Osteocyte (in vitro differentiated cells): ENCODE measurements around the gene SERP2. TPM values are rescaled to one million over a fixed set of nuclear protein-coding genes. Genes with fewer than 3 reads are reported as not detected.

Source experiments
- DNase-seq: peaks from one replicate; pipeline ENCODE4 v3.0.0; 2021; ENCODE audit warnings: mixed read lengths; ENCODE audit not compliant: unreplicated experiment; ENCODE audit errors: extremely low spot score
- H3K27ac Mint-ChIP-seq: one replicate; pipeline ENCODE4 v1.8.0; 2021; ENCODE audit warnings: mild to moderate bottlenecking, mixed read lengths; ENCODE audit not compliant: unreplicated experiment
- H3K27me3 Mint-ChIP-seq: one replicate; pipeline ENCODE4 v1.8.0; 2021; ENCODE audit warnings: mixed read lengths; ENCODE audit not compliant: unreplicated experiment
- H3K36me3 Mint-ChIP-seq: one replicate; pipeline ENCODE4 v1.8.0; 2021; ENCODE audit warnings: mixed read lengths; ENCODE audit not compliant: unreplicated experiment
- H3K4me1 Mint-ChIP-seq: one replicate; pipeline ENCODE4 v1.8.0; 2021; ENCODE audit warnings: mixed read lengths; ENCODE audit not compliant: unreplicated experiment
- H3K4me3 Mint-ChIP-seq: one replicate; pipeline ENCODE4 v1.8.0; 2021; ENCODE audit warnings: mild to moderate bottlenecking, moderate library complexity, mixed read lengths; ENCODE audit not compliant: unreplicated experiment
- H3K9me3 Mint-ChIP-seq: one replicate; pipeline ENCODE4 v1.8.0; 2021; ENCODE audit warnings: mixed read lengths; ENCODE audit not compliant: unreplicated experiment
- CTCF ChIP-seq: fragments of 200-600 bp; sonication (generic); IDR thresholded peaks from 2 replicates; pipeline ENCODE4 v1.5.0; 2021; ENCODE audit warnings: antibody characterized with exemption, mild to moderate bottlenecking, moderate library complexity
- total RNA-seq: library from RNA; stranded (reverse); gene quantifications from 2 replicates; pipeline ENCODE4 v1.2.1, GENCODE V29; 2021

SERP2 gene
- total RNA-seq, 1 donor from 2014 or later = 8.4 TPM

DNA sequence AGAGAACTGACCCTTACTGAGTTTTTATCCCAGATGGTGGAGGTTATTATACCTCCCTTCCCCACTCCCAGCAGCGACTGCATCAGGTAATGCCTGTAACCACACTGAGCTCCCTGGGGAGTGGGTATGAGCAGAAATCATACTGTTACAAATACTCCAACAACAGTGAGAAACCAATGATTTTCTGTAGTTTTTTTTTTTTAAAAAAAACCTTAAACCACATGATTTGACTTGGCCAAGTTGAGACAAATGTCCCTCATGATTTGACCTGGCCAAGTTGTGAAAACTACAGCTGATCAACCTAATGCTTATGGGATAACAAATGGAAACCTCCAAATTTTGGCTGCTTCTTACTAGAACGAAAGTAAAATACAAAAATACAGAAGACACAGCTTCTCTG, 33.1 kb upstream of the SERP2 start:
- H3K27ac Mint-ChIP-seq = no peak overlapping the region
- H3K9me3 Mint-ChIP-seq = peaks cover 6% of the 10 kb centered on the region
- DNase-seq = no peak
- no peak overlapping the region for H3K4me3 Mint-ChIP-seq
- H3K4me1 Mint-ChIP-seq = no peaks in the 10 kb centered on the region
- H3K27me3 Mint-ChIP-seq = no peaks in the 10 kb centered on the region
- no peak for TF ChIP-seq CTCF
- H3K36me3 Mint-ChIP-seq = no peaks in the 10 kb centered on the region

DNA sequence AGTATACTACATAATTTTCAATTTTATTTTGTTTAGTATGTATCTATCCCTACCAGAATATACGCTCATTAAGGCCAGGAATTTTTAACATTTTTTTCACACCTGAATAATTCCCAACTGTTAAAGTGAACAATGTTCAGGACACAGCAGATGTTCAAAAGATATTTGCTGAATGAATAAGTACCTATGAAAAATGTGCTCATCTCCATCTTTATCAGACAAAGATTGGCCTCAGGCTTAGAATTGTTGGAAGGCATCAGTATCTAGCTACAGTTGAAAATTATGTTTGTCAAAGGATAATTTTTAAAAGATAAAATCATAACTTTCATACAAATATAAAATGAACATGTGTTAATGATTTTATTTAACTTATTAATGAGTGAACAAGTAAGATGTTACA, 30.9 kb upstream of the SERP2 start:
- H3K36me3 Mint-ChIP-seq = no peaks in the 10 kb centered on the region
- peaks cover under 1% of the 10 kb centered on the region for H3K4me1 Mint-ChIP-seq
- no peak for TF ChIP-seq CTCF
- H3K27me3 Mint-ChIP-seq = no peaks in the 10 kb centered on the region
- H3K4me3 Mint-ChIP-seq = no peak overlapping the region
- H3K27ac Mint-ChIP-seq = no peak overlapping the region
- peaks cover 6% of the 10 kb centered on the region for H3K9me3 Mint-ChIP-seq
- no peak for DNase-seq

- H3K27me3 Mint-ChIP-seq = no peaks in the 10 kb centered on the region
These were observed 27.1 kb upstream of the SERP2 start for GRCh38 chr13:44346534-44346933.

DNA sequence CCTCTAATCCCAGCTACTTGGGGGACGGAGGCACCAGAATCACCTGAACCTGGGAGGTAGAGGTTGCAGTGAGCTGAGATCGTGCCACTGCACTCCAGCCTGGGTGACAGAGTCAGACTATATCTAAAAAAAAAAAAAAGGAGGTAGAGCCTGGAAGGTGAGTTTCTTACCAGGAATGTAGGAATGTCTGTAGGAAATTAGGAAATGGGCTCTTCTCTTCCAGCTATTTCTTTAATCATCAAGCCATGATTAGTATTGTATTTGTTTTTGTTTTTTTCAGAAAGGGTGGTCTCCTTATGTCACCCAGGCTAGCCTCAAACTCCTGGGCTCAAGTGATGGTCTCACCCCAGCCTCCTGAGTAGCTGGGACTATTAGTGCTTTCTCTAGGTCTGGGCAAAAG, 26.3 kb upstream of the SERP2 start:
- Mint-ChIP-seq H3K36me3 (no peaks in the 10 kb centered on the region), H3K27ac (no peak overlapping the region), H3K9me3 (no peaks in the 10 kb centered on the region), H3K27me3 (no peaks in the 10 kb centered on the region), H3K4me1 (peaks cover 5% of the 10 kb centered on the region), H3K4me3 (no peak overlapping the region)
- no peak for TF ChIP-seq CTCF
- DNase-seq = no peak

More at GRCh38 chr13:44346534-44346933, 27.1 kb upstream of the SERP2 start:
- H3K4me1 Mint-ChIP-seq = peaks cover 5% of the 10 kb centered on the region
- no peak overlapping the region for H3K4me3 Mint-ChIP-seq
- H3K9me3 Mint-ChIP-seq = peaks cover under 1% of the 10 kb centered on the region
- no peak for TF ChIP-seq CTCF
- no peak overlapping the region for H3K27ac Mint-ChIP-seq
- DNase-seq = no peak
- no peaks in the 10 kb centered on the region for H3K36me3 Mint-ChIP-seq

DNA sequence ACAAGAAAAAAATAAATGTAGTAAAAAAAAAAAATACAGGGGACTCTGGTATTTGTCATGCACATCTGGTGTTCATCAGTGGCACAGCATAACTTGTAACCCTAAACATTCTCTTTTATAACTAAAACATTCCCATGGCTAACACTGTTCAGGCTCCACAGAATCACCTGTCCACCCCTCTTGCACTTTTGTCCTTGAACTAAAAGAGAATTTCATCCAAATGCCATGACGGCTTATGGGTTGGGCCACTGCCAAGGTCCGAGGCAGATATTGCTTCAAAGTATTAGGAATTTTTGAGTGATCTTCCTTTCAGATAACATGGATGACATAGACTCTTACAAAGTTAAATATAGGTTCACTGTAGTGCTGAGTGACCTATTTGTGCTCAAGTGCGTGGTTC, 25.7 kb upstream of the SERP2 start:
- TF ChIP-seq CTCF = no peak
- no peaks in the 10 kb centered on the region for H3K9me3 Mint-ChIP-seq
- H3K27me3 Mint-ChIP-seq = no peaks in the 10 kb centered on the region
- no peak overlapping the region for H3K27ac Mint-ChIP-seq
- no peak overlapping the region for H3K4me3 Mint-ChIP-seq
- H3K36me3 Mint-ChIP-seq = no peaks in the 10 kb centered on the region
- no peak for DNase-seq
- peaks cover 5% of the 10 kb centered on the region for H3K4me1 Mint-ChIP-seq
